Colonic mucosa (tissue), 4 donors: Measurements from ENCODE around the gene DSG2. TPM values are rescaled to one million over a fixed set of nuclear protein-coding genes. Genes with fewer than 3 reads are reported as not detected.

ENCODE experiments used
- DNase-seq: peaks from one replicate; pipeline ENCODE4 v3.0.0-alpha.2; 2020
- H3K27ac ChIP-seq: fragments of 200-600 bp; one replicate; pipeline ENCODE4 v1.8.0; 2021
- H3K27me3 ChIP-seq: fragments of 200-600 bp; one replicate; pipeline ENCODE4 v1.8.0; 2021
- H3K36me3 ChIP-seq: fragments of 200-600 bp; one replicate; pipeline ENCODE4 v1.8.0; 2021
- H3K4me1 ChIP-seq: fragments of 200-600 bp; one replicate; pipeline ENCODE4 v1.8.0; 2021; ENCODE audit warnings: mild to moderate bottlenecking
- H3K4me3 ChIP-seq: fragments of 200-600 bp; one replicate; pipeline ENCODE4 v1.8.0; 2021
- H3K9ac ChIP-seq, 2 donors: one replicate each; pipeline ENCODE4 v1.7.0; 2013; ENCODE audit warnings: control low read depth in 2 of 2, low read depth in 2 of 2, low read length in 2 of 2
- H3K9me3 ChIP-seq: fragments of 200-600 bp; one replicate; pipeline ENCODE4 v1.8.0; 2021
- intact Hi-C: fragments of 100-400 bp; cut with DNase I; formaldehyde crosslinking; loops from one replicate; pipeline ENCODE4 v1.14.1; 2022
- total RNA-seq, 2 donors: library from RNA; stranded (reverse); fragmentation: NEBNext Ultra II Directional in 1 of 2; extraction: Animal tissue kit (Norgen Biotek cat#: 25700) in 1 of 2; gene quantifications; one replicate each; pipeline ENCODE4 v1.2.1, GENCODE V29; 2021
- TF ChIP-seq, protein P1 (sequence below): fragments of 200-600 bp; IDR thresholded peaks from one replicate; pipeline ENCODE4 v1.8.0; 2022; ENCODE audit warnings: antibody characterized with exemption, mild to moderate bottlenecking
- donor health status: healthy.
- donor health status: DM: no; HTN: no; CAD: no.
- donor health status: DM: no; HTN: no; CAD: no.

Gene DSG2
- total RNA-seq, 2 donors from 2014 or later, result 237 to 308 TPM

DNA sequence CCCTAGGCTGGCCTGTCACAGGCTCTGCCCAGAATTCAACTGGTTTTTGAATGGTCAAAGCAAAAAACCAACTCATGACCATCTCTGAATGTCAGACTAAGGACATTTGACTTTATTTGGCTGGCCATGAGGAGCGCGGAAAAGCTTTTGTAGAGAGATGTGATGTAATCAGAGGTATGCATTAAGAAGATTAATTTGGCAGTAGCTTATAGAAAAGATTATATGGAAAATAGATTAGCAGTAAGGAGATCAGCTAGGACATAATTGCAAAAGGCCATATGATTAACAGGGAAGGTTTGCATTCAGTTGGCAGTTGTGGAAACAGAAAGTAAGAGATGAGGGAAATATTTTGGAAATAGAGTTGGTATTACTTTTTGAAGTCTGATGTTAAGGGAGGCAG lies 81.4 kb downstream of the DSG2 start:
- intact Hi-C loops, result no loop called here
- no peak overlapping the region for H3K27ac ChIP-seq
- DNase-seq, result no peak
- no peaks in the 10 kb centered on the region for H3K36me3 ChIP-seq
- no peaks in the 10 kb centered on the region for H3K4me1 ChIP-seq
- no peak overlapping the region for H3K4me3 ChIP-seq
- H3K27me3 ChIP-seq, result no peaks in the 10 kb centered on the region
- H3K9ac ChIP-seq, result no peak overlapping the region
- H3K9me3 ChIP-seq, result no peaks in the 10 kb centered on the region
- TF ChIP-seq, protein P1, sequence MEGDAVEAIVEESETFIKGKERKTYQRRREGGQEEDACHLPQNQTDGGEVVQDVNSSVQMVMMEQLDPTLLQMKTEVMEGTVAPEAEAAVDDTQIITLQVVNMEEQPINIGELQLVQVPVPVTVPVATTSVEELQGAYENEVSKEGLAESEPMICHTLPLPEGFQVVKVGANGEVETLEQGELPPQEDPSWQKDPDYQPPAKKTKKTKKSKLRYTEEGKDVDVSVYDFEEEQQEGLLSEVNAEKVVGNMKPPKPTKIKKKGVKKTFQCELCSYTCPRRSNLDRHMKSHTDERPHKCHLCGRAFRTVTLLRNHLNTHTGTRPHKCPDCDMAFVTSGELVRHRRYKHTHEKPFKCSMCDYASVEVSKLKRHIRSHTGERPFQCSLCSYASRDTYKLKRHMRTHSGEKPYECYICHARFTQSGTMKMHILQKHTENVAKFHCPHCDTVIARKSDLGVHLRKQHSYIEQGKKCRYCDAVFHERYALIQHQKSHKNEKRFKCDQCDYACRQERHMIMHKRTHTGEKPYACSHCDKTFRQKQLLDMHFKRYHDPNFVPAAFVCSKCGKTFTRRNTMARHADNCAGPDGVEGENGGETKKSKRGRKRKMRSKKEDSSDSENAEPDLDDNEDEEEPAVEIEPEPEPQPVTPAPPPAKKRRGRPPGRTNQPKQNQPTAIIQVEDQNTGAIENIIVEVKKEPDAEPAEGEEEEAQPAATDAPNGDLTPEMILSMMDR, result no peak

DNA sequence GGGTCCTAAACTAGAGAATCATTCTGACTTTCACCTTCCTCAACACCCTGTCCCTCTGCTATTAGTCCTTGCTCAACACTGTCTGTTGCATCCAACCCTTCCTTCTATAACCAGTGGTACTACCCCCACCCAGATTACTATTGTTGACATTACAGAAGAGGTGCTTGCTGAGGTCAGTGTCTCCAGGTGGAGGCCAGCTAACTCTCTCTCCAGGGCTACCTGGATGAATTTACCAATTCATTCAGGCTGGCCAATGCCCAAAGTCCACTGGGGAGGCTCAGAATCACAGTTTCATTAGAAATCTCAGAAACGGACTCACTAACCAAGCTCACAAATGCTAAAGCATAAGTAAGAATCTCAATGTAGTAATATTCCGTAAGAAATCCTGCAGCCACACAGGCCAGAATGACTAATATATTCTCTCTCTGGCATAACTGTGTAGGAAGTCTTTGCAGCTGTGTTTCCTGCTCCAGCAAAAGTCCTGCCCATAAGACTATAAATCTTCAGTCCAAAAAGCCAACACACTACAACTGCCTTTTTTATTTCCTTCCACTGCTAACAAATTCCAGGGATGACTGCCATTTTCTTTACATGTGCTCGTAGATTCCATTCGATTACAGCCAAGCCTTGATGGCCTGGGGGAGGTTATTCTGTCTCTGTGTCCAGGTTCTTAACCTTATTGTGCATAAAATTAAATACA lies 83.7 kb downstream of the DSG2 start:
- H3K27me3 ChIP-seq, result no peaks in the 10 kb centered on the region
- H3K9ac ChIP-seq, result no peak overlapping the region
- H3K4me1 ChIP-seq, result no peaks in the 10 kb centered on the region
- TF ChIP-seq, protein P1, result no peak
- no peak for DNase-seq
- H3K36me3 ChIP-seq, result no peaks in the 10 kb centered on the region
- no peak overlapping the region for H3K27ac ChIP-seq
- no peaks in the 10 kb centered on the region for H3K9me3 ChIP-seq
- intact Hi-C loops, result no loop called here
- H3K4me3 ChIP-seq, result no peak overlapping the region

DNA sequence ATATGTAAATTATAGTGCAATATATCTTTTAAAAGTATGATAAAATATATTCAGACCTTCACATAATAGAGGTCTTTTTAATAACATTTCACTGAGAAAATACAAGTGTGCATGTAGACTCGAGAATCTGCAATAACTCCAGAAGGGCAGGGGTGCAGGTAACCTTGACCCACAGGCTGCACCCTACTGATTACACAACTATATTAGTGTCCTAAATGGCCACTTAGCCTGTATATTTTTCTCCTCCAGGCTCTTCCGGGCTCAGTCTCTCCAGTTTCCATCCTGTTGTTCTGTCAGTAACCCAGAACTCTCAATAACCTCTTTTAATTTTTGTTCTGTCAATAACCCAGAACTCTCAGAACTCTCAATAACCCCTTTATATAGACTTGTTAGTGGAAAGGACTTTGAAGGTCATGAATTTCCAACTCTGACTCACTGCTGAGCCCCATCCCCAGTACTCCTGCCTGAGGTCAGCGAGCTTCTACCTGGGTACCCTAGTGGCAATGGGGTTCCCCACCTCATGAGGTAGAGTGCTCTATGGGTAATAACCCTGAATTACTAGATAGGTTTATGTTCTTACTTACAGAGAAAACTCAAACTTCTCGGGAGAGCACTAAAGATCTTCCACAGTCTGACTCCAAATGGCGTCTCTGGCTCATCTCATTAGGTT lies 85.3 kb downstream of the DSG2 start:
- no peak for DNase-seq
- Histone ChIP-seq H3K36me3 (no peaks in the 10 kb centered on the region), H3K4me1 (no peaks in the 10 kb centered on the region), H3K27me3 (no peaks in the 10 kb centered on the region), H3K4me3 (no peak overlapping the region), H3K9me3 (no peaks in the 10 kb centered on the region), H3K27ac (no peak overlapping the region), H3K9ac (no peak overlapping the region)
- intact Hi-C loops, result no loop called here
- TF ChIP-seq, protein P1, result no peak

DNA sequence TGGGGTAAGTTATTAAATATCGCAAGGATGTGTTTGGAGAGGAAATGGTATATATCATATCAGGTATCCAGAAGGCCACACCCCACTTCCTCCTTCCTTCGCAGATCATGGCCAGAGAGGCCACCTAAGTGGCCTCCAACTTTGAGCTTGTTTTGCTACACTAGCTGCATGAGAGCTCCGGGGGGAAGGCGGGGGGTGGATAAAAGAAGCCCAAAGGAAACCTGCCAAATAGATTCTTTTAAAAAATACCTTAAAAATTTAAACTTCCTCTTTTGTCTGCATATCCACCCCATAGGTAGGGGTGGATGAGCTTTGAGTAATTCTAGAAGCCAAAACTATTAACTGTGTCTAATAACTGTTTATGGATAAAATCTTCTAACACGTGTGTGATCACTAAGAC lies 88.0 kb downstream of the DSG2 start:
- H3K27me3 ChIP-seq, result no peaks in the 10 kb centered on the region
- H3K9ac ChIP-seq, result no peak overlapping the region
- intact Hi-C loops, result no loop called here
- DNase-seq, result no peak
- H3K36me3 ChIP-seq, result no peaks in the 10 kb centered on the region
- TF ChIP-seq, protein P1, result no peak
- H3K4me3 ChIP-seq, result no peak overlapping the region
- no peaks in the 10 kb centered on the region for H3K4me1 ChIP-seq
- H3K27ac ChIP-seq, result no peak overlapping the region
- no peaks in the 10 kb centered on the region for H3K9me3 ChIP-seq

DNA sequence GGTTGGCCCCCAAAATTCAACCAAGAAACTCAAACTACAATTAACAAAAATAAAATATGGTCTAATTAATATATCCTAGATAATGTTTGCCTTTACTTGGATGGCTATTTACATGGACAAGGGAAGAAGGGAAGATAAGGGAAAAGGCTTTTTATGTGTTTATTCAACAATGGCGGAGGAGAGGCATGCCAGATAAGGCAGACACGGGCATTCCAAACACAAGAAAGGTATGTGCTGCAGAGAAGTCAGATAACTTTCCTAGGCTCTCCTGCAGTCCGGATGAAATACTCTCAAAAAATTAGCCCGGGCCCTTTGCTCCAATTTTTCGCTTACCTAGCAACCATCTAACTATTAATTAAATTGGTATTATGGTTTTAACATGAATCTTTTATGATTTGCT lies 88.6 kb downstream of the DSG2 start:
- intact Hi-C loops, result no loop called here
- no peak for DNase-seq
- TF ChIP-seq, protein P1, result no peak
- no peaks in the 10 kb centered on the region for H3K36me3 ChIP-seq
- H3K4me3 ChIP-seq, result no peak overlapping the region
- no peak overlapping the region for H3K9ac ChIP-seq
- H3K27me3 ChIP-seq, result no peaks in the 10 kb centered on the region
- H3K9me3 ChIP-seq, result no peaks in the 10 kb centered on the region
- H3K4me1 ChIP-seq, result no peaks in the 10 kb centered on the region
- no peak overlapping the region for H3K27ac ChIP-seq
